A549 (cell line): ENCODE measurements around the gene RAI14. TPM values are rescaled to one million over a fixed set of nuclear protein-coding genes. Genes with fewer than 3 reads are reported as not detected.
A peak's percentile ranks its signal among the peaks of the same experiment; 100 is the strongest.

Experiments used
- ATAC-seq, 2 experiments: fragments of 200-7000 bp in 1 of 2; fragments of >200 bp in 1 of 2; cut with Nextera tagmentation in 1 of 2; cut with Tn5 transposase in 1 of 2; 3 replicates each; pipeline versions ENCODE4 v1.8.0 to v1.9.1; 2018 to 2020; ENCODE audit warnings: mild to moderate bottlenecking in 1 of 2, moderate library complexity in 1 of 2
- CTCF ChIA-PET: fragments of 300-600 bp; sonication (Branson Sonifier 250); formaldehyde crosslinking; extraction: SDS; loops from one replicate; lab custom pipeline; 2021; ENCODE audit warnings: antibody characterized with exemption, inconsistent platforms; lab: Yijun Ruan, JAX
- POLR2A ChIA-PET: fragments of 350-600 bp; formaldehyde crosslinking; extraction: SDS; loops from one replicate; lab custom pipeline; 2021; ENCODE audit warnings: antibody characterized with exemption, inconsistent platforms; lab: Yijun Ruan, JAX
- DNase-seq, 2 experiments: peaks; one replicate each; pipeline versions ENCODE4 v3.0.0 to v3.0.0-alpha.2; 2011 to 2016; ENCODE audit warnings: low read depth in 1 of 2, low spot score in 1 of 2
- FAIRE-seq: peaks from 2 replicates; lab custom pipeline; 2011; peaks lifted over from hg19 to GRCh38; lab: Jason Lieb, UNC
- H3K27ac ChIP-seq, 2 experiments: fragments of >200 bp; sonication (Bioruptor Twin); formaldehyde crosslinking; 3 replicates each; pipeline ENCODE4 v1.5.1; 2016 to 2017
- H3K4me1 ChIP-seq: fragments of >200 bp; sonication (Bioruptor Twin); formaldehyde crosslinking; 3 replicates; pipeline ENCODE4 v1.6.1; 2016
- H3K4me2 ChIP-seq: fragments of >200 bp; sonication (Bioruptor Twin); formaldehyde crosslinking; 3 replicates; pipeline ENCODE4 v1.6.1; 2016
- H3K4me3 ChIP-seq: fragments of >200 bp; sonication (Bioruptor Twin); formaldehyde crosslinking; 3 replicates; pipeline ENCODE4 v1.5.1; 2016
- H3K9me3 ChIP-seq: fragments of >200 bp; sonication (Bioruptor Twin); formaldehyde crosslinking; 3 replicates; pipeline ENCODE4 v1.6.1; 2016
- ATOH8 ChIP-seq: fragments of 250-450 bp; sonication (Bioruptor Pico); IDR thresholded peaks from 2 replicates; pipeline ENCODE4 v1.5.0; 2020; ENCODE audit warnings: low read depth, mild to moderate bottlenecking, moderate library complexity
- CEBPB ChIP-seq, 2 experiments: fragments of >200 bp in 1 of 2; sonication (Bioruptor Twin) in 1 of 2; formaldehyde crosslinking in 1 of 2; IDR thresholded peaks; 2 replicates each; pipeline ENCODE4 v1.6.1; 2012 to 2016
- CTCF ChIP-seq: fragments of >200 bp; sonication (Bioruptor Twin); formaldehyde crosslinking; IDR thresholded peaks from 3 replicates; pipeline ENCODE4 v1.5.1; 2016
- E2F6 ChIP-seq: IDR thresholded peaks from 2 replicates; pipeline ENCODE4 v1.6.1; 2012; ENCODE audit warnings: low read depth, borderline replicate concordance
- EHF ChIP-seq: fragments of 250-450 bp; sonication (Bioruptor Pico); IDR thresholded peaks from 2 replicates; pipeline ENCODE4 v1.5.0; 2020; ENCODE audit warnings: mild to moderate bottlenecking
- EHMT2 ChIP-seq: fragments of 200-600 bp; sonication (generic); IDR thresholded peaks from 2 replicates; pipeline ENCODE4 v1.6.1; 2016; ENCODE audit warnings: antibody characterized with exemption, low read depth, mild to moderate bottlenecking, moderate library complexity
- EP300 ChIP-seq, 2 experiments: fragments of >200 bp; sonication (Bioruptor Twin); formaldehyde crosslinking; IDR thresholded peaks; 2 replicates in 1 of 2; 3 replicates in 1 of 2; pipeline ENCODE4 v1.6.1; 2016 to 2017
- ESRRA ChIP-seq: fragments of 150-350 bp; IDR thresholded peaks from 2 replicates; pipeline ENCODE4 v1.6.1; 2014; ENCODE audit warnings: mild to moderate bottlenecking, low read length, borderline replicate concordance
- FOSL2 ChIP-seq, 2 experiments: fragments of 450-650 bp in 1 of 2; fragments of >200 bp in 1 of 2; sonication (Bioruptor Twin) in 1 of 2; formaldehyde crosslinking; IDR thresholded peaks; 2 replicates each; pipeline versions ENCODE4 v1.5.0 to v1.6.1; 2016 to 2020; ENCODE audit warnings: mild to moderate bottlenecking in 1 of 2, moderate library complexity in 1 of 2
- HES2 ChIP-seq: fragments of >200 bp; sonication (Bioruptor Twin); formaldehyde crosslinking; IDR thresholded peaks from 2 replicates; pipeline ENCODE4 v1.6.1; 2016
- HEYL ChIP-seq: fragments of 250-450 bp; sonication (Bioruptor Pico); IDR thresholded peaks from 2 replicates; pipeline ENCODE4 v1.8.0; 2021; ENCODE audit warnings: mild to moderate bottlenecking, moderate library complexity
- HOXA7 ChIP-seq: fragments of 250-450 bp; sonication (Bioruptor Pico); IDR thresholded peaks from 2 replicates; pipeline ENCODE4 v1.5.0; 2020; ENCODE audit warnings: mild to moderate bottlenecking, moderate library complexity
- JUN ChIP-seq, 2 experiments: fragments of >200 bp; sonication (Bioruptor Twin); formaldehyde crosslinking; IDR thresholded peaks; 2 replicates in 1 of 2; 3 replicates in 1 of 2; pipeline ENCODE4 v1.6.1; 2016 to 2017
- JUNB ChIP-seq: fragments of >200 bp; sonication (Bioruptor Twin); formaldehyde crosslinking; IDR thresholded peaks from 2 replicates; pipeline ENCODE4 v1.6.1; 2016
- MAFK ChIP-seq: fragments of 450-650 bp; IDR thresholded peaks from 2 replicates; pipeline ENCODE4 v1.6.1; 2014; ENCODE audit not compliant: partially characterized antibody
- NFE2L2 ChIP-seq: fragments of 150-350 bp; conservative IDR thresholded peaks from 2 replicates; pipeline ENCODE4 v1.6.1; 2014; ENCODE audit warnings: low read length
- PHF8 ChIP-seq: fragments of 200-600 bp; sonication (generic); IDR thresholded peaks from 2 replicates; pipeline ENCODE4 v1.6.1; 2016; ENCODE audit warnings: low read depth, mild to moderate bottlenecking, antibody characterized with exemption, moderate library complexity, borderline replicate concordance
- POLR2A ChIP-seq: IDR thresholded peaks from 2 replicates; pipeline ENCODE4 v1.6.1; 2012; ENCODE audit warnings: mild to moderate bottlenecking, low read length
- SREBF2 ChIP-seq: fragments of 450-650 bp; IDR thresholded peaks from 2 replicates; pipeline ENCODE4 v1.6.1; 2014; ENCODE audit warnings: mild to moderate bottlenecking, moderate library complexity
- ZC3H11A ChIP-seq: fragments of 450-650 bp; IDR thresholded peaks from 2 replicates; pipeline ENCODE4 v1.6.1; 2014; ENCODE audit warnings: antibody characterized with exemption, mild to moderate bottlenecking
- WGBS: methylation state at CpG from one replicate; pipeline ENCODE4 v1.1.6; 2017; ENCODE audit errors: missing lambda C conversion rate; 5-methylcytosine and 5-hydroxymethylcytosine counted together
- polyA plus RNA-seq, 4 experiments: library from polyadenylated mRNA; depleted of rRNA in 3 of 4; stranded (reverse); fragments of >200 nt; fragmentation: RNase III in 1 of 4; extraction: RNeasy Plus Mini Kit Qiagen cat#74134 plus additional on column Dnase treatment in 1 of 4; gene quantifications; 2 replicates in 3 of 4; 3 replicates in 1 of 4; pipeline ENCODE4 v1.2.3, GENCODE V29; 2011 to 2017
- TF ChIP-seq, protein P1 (sequence below): IDR thresholded peaks from 2 replicates; pipeline ENCODE4 v1.6.1; 2012
- TF ChIP-seq, protein P2 (sequence below): fragments of >200 bp; sonication (Bioruptor Twin); formaldehyde crosslinking; IDR thresholded peaks from 3 replicates; pipeline ENCODE4 v1.6.1; 2016

Gene RAI14
- polyA plus RNA-seq, 2 of the 4 experiments (the other 2 are of a cell fraction), result 71.9 to 97.7 TPM

- peak; percentile 50 to 61; a peak in 2 of 5 replicates for TF ChIP-seq EP300 (IDR thresholded peaks at IDR 0.05)
Measured at GRCh38 chr5:34682926-34683623, 26.9 kb downstream of the RAI14 start (continued).

DNA sequence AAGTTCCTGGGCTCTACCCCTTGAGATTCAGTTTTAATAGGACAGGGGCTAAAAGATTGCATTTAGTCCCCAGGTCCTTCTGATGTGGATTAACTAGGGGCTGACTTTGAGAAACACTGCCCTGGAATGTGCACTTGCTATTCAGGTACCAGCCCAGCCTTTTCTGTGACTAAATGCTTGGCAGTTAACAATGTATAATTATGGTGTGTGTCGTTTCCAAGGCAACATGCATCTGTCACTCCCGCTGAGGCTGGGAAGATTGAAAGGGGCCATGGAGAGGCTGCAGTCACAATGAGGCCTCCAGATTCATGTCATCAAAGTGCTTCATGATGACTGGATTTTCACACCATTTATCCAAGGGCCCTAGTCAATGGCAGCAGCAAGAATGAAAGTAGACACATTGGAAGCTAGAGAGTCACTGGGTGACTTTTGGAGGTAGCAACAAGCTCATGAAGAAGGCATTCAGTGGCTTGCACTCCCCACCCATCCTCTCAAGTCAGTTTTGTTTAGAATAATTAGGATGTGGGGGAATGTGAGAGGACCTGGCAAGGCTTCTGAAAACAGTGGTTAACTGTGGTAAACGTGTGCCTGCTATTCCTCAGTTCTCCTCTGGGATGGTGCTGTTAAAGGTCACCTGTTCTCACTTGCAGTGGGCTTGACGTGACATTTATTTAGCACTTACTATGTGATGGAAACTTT is 28.3 kb downstream of the RAI14 start:
- TF ChIP-seq HEYL (CRISPR knock-in tag), result no peak
- no peak for TF ChIP-seq SREBF2
- no peak for TF ChIP-seq JUNB
- TF ChIP-seq, protein P1, sequence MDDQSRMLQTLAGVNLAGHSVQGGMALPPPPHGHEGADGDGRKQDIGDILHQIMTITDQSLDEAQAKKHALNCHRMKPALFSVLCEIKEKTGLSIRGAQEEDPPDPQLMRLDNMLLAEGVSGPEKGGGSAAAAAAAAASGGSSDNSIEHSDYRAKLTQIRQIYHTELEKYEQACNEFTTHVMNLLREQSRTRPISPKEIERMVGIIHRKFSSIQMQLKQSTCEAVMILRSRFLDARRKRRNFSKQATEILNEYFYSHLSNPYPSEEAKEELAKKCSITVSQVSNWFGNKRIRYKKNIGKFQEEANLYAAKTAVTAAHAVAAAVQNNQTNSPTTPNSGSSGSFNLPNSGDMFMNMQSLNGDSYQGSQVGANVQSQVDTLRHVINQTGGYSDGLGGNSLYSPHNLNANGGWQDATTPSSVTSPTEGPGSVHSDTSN, result no peak
- TF ChIP-seq HOXA7 (CRISPR knock-in tag), result 0 out of 2 replicates have a peak, but pooled peaks have one; percentile 39
- no peak for TF ChIP-seq CTCF
- no peak overlapping the region for H3K4me3 ChIP-seq
- ChIA-PET CTCF (interaction anchor here (0.5 to 3.8 kb wide), 10 partner anchors 12 to 214 kb away, joined by 3 to 21 read pairs (median 3); partner anchors contain the start of gene RAI14), POLR2A (no interaction called here)
- no peaks in the 10 kb centered on the region for H3K9me3 ChIP-seq
- ATAC-seq (peak; percentile 13 to 27; a peak in 3 of 6 replicates), FAIRE-seq (no peak), DNase-seq (peak; percentile 23 to 80)
- peak overlapping the region; percentile 95 for H3K4me2 ChIP-seq
- H3K27ac ChIP-seq, result peak overlapping the region; percentile 85 to 93
- H3K4me1 ChIP-seq, result peaks cover 89% of the 10 kb centered on the region
- 34% methylated on average over 4 of the region's 4 CpGs for WGBS

- Histone ChIP-seq H3K4me3 (no peak overlapping the region), H3K9me3 (no peaks in the 10 kb centered on the region), H3K4me1 (peaks cover 90% of the 10 kb centered on the region), H3K27ac (peak overlapping the region; percentile 85 to 93), H3K4me2 (peak overlapping the region; percentile 95)
- CTCF ChIA-PET, result interaction anchor here (0.5 to 3.8 kb wide), 11 partner anchors 13 to 214 kb away, joined by 3 to 21 read pairs (median 3); partner anchors contain the start of gene RAI14
- no peak for ATAC-seq
- no peak for DNase-seq
- no peak for TF ChIP-seq CEBPB (IDR thresholded peaks at IDR 0.05)
- no peak for TF ChIP-seq ATOH8
- TF ChIP-seq FOSL2 (IDR thresholded peaks at IDR 0.05), result no peak
- no peak for TF ChIP-seq FOSL2 (CRISPR knock-in tag; IDR thresholded peaks at IDR 0.05)
- no peak for TF ChIP-seq NFE2L2
- TF ChIP-seq HES2, result no peak
- TF ChIP-seq, protein P2, sequence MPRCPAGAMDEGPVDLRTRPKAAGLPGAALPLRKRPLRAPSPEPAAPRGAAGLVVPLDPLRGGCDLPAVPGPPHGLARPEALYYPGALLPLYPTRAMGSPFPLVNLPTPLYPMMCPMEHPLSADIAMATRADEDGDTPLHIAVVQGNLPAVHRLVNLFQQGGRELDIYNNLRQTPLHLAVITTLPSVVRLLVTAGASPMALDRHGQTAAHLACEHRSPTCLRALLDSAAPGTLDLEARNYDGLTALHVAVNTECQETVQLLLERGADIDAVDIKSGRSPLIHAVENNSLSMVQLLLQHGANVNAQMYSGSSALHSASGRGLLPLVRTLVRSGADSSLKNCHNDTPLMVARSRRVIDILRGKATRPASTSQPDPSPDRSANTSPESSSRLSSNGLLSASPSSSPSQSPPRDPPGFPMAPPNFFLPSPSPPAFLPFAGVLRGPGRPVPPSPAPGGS, result no peak
- no peak for TF ChIP-seq PHF8
- no peak for TF ChIP-seq JUN (IDR thresholded peaks at IDR 0.05)
- no peak for TF ChIP-seq EHF (CRISPR knock-in tag)
- TF ChIP-seq ZC3H11A, result no peak
- no peak for TF ChIP-seq POLR2A
- no peak for TF ChIP-seq SREBF2
- no peak for TF ChIP-seq ESRRA
- TF ChIP-seq HOXA7 (CRISPR knock-in tag), result no peak
- TF ChIP-seq EHMT2, result no peak
- TF ChIP-seq MAFK, result no peak
- TF ChIP-seq E2F6, result no peak
- FAIRE-seq, result no peak
- 67% methylated on average over 4 of the region's 4 CpGs for WGBS
- POLR2A ChIA-PET, result no interaction called here
Measured at GRCh38 chr5:34684980-34685352, 28.8 kb downstream of the RAI14 start.
